ENCODE measurements around the gene SFXN4.

DNA sequence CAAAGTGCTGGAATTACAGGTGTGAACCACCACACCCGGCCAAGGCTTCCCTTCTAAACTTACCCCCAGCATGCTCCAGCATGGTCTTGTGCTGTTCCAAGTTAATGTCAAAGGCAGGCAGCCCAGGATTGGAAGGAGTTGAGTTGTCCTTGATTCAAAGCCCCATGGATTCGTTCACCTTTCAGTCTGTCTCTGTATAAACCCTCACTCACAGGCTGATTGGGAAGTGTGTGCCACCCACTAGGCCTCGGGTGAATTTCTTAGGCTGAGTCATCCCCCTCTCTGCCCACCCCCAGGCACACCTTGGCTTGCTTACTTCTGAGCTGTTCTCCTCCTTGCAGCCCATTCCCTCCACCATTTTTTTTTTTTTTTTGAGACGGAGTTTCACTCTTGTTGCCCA, 26.4 kb upstream of the SFXN4 start:
- TF ChIP-seq POLR2A (IDR thresholded peaks at IDR 0.05) (no peak), CTCF (IDR thresholded peaks at IDR 0.05) (no peak)

Data from adrenal gland (tissue), 5 donors.